HG03439 (cell line): ENCODE data around the gene MIOS.
A peak's percentile ranks its signal among the peaks of the same experiment; 100 is the strongest.
"Not testable (repeated sequence)": the region's sequence is repeated elsewhere in the genome, so short reads cannot be mapped to it uniquely, and the experiment has no call there.

Source experiments
- ATAC-seq: cut with Tn5 transposase; IDR thresholded peaks from one replicate; pipeline ENCODE4 v1.9.1; 2021; ENCODE audit warnings: mild to moderate bottlenecking, moderate library complexity; ENCODE audit not compliant: unreplicated experiment

MIOS gene

DNA sequence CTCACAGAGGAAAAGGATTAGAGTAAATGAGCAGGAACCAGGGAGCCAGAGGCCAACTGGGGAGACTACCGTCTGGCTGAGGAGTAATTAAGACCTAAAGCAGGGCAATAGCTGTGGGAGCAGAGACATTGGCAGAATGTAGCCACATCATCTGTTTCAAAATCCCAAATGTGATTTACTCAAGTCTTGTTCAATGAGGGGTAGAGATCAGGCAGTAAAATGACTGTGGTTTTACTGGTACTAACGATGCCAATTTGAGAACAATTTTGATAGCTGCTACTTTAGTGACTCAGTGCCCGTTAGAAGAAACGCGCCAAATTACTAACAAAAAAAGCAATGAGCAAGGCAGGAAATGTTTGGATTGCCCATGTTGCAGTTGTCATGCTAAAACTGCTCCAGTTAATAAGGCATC is 12.7 kb upstream of the MIOS start:
- ATAC-seq = no peak

DNA sequence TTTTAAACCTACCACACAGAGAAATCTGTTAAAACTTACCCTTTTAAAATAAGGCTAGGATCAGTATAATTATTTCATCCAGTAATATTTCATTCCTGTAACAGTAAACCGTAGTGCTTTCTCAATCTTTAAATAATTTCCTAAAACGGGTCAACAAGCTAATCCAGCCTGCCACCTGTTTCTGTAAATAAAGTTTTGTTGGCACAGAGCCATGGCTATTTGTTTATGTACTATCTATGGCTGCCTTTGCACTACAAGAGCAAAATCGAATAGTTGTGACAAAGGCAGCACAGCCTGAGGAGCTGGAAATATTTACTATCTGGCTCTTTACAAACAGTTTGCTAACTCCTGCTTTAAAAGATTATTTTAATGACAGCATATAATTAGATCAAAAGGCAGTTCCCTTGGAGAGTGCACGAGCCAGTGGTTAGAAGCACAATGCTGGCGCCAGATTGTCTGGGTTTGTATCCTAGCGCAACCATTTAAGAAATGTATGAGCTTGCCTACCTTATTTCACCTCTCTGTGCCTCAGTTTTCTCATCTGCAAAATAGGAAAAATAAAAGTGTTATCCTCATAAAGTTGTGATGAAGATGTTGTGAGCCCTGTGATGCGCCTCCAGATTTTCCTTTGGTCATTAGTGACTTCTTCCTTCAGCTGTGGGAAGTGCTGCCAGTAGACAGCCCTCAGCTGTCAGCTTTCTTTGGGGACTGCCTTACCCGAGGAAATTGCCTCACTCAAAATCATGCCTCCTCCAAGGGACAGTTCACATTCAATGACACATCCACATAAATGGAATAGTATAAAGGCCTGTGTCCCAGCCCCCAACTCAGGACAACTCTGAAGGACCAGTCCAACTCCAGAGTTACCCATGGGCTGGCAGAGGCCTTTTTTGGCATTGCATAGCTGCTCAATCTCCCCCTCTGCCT is 11.8 kb upstream of the MIOS start:
- ATAC-seq = no peak

DNA sequence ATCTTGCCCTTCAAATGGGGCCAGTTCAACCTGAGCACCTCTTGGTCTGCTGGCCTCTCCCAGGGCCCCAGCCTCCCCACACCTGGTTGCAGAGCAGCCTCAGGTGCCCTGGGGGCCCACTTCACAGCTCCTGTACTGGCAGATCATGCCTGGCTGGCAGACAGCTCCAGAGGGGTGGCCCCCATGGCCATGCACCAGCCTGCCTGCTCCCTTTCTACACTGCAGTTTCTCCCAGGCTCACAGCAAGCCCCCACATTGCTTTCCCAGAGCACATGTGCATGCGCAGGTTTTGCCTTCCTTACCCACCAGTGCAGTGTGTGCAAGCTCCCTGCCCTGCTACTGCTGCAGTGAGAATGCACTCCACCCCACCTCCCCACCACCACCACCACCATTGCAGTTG is 9.8 kb upstream of the MIOS start:
- no peak for ATAC-seq

DNA sequence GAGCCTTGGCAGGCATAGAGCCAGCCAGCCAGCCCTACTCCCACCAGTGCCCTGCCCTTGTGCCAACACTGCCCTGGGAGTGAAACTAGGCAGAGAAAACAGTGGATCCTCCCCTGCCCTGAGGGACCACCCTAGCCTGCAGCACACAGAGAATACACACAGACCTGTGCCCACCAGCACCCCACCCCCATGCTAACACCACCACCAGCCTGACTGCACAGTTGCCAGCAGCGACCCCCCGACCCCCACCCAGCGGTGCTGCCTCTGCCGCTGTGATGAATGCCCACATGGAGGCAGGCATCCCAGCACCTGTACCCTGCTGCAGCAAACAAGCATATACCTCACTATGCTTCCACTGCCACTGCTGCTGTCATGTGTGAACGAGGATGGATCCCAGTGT is 9.4 kb upstream of the MIOS start:
- no peak for ATAC-seq

DNA sequence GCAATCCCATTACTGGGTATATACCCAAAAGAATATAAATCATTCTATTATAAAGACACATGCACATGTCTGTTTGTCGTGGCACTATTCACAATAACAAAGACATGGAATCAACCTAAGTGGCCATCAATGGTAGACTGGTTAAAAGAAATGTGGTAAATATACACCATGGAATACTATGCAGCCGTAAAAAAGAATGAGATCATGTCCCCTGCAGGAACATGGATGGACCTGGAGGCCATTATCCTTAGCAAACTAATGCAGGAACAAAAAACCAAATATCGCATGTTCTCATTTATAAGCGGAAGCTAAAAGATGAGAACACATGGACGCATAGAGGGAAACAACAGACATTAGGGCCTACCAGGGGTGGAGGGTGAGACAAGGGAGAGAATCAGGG is 5.1 kb upstream of the MIOS start:
- not testable (repeated sequence) for ATAC-seq

DNA sequence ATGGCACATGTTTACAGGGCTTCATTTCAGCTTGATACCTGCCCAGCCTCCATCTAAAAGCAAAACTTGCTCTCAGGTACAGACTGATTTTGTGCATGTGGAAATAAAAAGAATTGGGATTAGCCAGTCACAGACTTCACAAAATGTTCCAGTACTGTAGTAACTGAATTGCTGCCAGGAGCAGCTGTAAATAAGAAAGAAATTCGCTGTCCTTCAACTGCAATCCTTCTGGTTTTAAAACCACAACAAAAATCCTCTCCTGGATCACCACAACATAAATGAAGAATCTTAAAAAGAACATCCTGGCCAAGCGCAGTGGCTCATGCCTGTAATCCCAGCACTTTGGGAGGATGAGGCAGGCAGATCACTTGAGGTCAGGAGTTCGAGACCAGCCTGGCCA is 3.9 kb upstream of the MIOS start:
- no peak for ATAC-seq

DNA sequence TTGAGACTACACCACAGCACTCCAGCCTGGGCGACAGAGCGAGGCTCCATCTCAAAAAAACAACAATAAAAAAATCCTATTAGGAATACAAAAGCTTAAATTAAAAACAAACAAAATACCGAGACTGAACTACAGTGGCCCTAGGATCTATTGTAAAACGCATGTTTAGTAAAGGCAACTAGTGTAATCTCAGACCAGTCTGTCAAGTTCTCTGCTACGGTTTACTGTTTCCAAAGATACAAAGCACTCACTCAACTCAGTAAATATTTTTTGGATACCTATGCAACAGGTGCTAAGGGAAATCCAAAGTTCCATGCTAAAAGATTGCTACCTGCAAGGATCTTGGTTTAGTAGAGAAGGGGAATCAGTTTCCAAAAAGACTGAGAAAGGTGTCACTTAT is 3.4 kb upstream of the MIOS start:
- no peak for ATAC-seq

DNA sequence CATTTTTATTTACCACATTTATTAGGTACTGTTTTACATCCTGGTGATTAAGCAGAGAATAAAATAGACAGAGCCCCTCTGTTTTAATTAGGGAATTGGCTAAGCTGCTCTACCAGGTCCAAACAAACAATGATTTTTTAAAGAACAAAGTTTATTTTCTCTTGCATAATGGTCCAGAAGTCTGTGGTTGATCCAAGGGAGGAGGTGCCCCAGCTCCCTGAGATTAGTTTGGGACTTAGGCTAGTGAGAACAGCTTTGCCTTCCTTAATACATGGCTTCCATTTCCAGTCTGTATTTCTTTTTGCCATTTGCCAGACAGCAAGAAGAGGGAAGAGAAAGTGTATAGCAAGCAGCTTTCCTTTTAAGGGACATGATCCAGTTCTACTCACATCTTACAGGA is 2.9 kb upstream of the MIOS start:
- ATAC-seq = no peak

DNA sequence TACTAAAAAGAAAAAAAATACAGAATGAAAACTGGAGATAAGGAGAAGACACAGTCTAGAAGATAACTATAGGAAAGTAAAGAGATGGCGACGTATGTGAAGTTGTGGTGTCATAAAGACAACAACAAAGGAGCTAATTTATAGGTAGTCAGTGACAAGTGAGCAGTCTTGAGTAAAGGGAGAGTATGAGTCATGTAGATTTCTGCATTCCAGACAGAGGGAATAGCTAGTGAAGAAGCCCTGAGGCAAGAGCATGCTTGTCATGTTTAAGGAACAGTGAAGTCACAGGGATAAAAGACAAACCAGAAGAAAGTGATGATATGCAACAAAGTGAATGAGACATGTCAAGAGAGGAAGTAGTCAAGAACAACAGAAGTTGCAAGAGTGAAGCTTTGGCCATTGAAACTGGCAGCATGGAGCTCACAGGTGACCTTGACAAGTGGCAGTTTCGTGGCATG is 2.3 kb upstream of the MIOS start:
- ATAC-seq = no peak

DNA sequence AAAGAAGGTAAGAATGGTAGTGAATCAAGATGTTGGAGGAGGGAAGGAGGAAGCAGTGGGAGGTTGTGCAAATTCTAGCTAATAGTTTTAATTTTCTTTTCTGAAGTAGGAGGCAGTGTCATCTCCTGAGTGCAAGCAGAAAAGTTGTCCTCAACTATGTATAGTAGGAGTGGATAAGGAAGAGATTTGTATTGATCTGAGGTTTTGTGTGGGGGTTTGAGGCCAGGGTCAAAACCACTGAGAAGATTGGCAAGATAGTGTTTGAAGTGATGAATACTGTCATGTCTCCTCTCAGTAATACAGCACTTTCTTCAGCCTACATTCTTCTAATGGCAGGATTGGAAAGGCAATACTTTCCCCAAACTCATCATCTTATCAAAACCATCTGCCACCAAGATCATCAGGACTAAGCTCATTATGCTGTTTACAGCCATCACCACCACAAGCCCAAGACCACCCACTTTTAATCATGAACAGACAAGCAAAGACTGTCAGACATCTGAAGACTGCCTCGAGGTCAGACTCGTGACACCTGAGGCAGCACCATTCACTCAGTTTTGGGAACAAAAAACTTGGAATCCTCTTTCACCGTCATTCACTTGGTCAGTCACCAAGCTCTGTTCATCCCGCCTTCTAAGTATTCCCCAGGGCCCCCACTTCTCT is 1.5 kb upstream of the MIOS start:
- no peak for ATAC-seq

DNA sequence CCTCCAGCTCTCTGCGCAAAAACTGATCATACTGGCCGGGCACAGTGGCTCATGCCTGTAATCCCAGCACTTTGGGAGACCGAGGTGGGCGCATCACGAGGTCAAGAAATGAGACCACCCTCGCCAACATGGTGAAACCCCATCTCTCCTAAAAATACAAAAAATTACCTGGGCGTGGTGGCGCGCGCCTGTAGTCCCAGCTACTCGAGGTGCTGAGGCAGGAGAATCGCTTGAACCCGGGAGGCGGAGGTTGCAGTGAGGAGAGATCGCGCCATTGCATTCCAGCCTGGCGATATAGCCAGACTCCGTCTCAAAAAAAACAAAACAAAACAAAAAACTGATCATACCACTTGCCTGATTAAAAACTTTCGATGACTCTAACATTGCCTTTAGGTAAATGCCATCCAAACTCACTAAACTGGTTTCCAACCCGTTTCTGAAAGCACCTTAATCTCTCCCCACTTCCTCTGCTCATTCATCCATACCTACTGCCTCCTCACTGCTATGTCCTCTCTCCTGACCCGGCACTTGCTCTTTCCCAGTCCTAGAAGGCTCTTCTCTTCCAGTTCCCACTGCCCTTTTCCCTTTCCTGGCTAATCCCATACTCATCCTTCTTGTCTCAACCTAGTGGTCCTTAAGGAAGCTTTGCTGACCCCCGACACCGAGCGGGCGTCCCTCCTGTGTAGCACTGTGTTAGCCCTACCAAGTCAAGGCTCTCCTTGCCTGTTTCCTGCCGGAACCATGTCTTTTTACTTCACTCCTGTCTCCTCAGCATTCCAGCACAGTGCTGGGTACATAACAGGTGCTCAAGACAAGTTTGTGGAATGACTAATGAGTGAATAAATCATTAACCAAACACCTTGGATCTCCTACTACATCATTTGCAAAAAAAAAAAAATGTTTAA is 686 bp upstream of the MIOS start:
- peak; percentile 6 for ATAC-seq

DNA sequence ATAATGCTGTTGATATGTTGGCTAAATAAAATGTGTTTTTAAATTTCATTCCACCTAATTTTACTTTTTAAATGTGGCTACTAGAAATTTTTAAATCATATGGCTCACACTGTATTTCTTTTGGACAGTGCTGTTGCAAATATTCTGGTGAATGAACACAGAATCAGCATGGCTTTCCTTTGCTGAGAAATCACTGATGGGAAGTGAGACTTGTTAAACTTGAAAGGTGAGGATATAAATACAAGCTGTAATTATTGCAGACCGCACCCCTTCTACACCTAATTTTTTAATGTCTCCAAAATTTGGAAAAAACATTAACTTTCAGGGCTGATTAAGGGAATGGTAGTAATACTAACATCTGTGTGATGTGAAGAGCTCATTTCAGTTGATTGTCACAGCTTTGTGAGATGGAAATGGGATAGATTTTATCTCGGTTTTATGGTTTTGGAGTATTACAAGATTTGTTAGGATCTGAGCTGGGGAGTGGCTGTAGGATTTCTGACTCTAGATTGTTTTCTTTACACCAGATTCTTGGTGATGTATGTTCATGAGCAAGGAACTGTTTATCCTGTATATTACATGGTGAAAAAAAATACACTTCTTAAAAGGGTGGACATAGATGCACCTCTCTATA is 1.3 kb downstream of the MIOS start:
- ATAC-seq = no peak

DNA sequence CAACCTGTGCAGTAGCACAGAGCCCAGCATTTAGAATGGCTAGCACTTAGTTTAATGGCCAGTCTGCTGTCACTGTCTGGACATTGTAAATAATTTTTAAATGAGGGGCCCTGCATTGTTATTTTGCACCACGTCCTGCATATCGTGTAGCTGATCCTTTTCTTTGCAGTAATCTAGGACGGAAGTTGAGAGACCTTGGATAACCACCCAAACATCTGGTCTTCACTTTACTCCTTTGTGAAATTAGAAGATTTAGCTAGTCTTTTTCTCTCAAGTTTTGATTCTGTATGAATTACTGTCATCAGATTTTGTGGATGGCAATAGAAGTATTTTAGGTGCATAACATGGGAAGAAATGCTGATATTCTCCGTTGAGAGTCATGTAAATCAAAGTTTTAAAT is 1.9 kb downstream of the MIOS start:
- no peak for ATAC-seq

DNA sequence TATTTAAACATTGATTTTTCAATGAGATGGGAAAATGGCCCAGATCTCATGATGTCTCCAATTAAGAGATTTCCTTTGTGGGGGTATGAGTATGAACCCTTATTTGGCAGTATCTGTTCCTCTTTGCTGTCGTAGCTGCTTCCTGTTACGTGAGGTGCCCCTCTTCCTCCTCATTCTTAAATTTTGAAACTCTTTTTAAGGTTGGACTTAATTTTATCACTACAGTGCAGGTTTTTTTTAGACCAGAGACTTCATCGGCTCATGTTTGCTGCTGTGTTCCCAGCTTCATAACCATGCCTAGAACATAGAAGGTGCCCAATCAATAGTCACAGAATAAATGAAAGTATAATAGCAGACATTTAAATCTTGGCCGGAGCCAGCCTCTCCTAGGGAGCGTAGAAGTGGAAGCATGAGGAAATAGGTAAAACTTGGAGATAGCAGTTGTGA is 2.4 kb downstream of the MIOS start:
- ATAC-seq = peak; percentile 37

DNA sequence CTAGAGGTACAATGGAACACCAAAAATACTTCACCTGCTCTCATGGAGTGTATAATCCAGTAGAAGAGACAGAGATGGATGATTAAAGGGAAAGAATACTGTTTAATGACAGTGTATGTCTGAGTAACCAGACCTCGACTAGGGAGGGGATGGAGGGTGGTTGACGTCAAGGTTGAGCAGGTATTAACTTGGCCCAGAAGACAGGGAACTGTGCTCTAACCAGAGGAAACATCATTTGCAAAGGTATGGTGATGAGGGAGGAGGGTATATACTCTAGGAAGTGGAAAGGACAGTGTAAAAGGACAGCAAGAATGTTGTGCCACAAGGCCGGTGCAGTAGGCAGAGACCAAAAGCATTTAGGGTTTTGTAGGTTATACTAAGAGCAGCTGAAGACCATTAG is 2.9 kb downstream of the MIOS start:
- ATAC-seq = no peak

DNA sequence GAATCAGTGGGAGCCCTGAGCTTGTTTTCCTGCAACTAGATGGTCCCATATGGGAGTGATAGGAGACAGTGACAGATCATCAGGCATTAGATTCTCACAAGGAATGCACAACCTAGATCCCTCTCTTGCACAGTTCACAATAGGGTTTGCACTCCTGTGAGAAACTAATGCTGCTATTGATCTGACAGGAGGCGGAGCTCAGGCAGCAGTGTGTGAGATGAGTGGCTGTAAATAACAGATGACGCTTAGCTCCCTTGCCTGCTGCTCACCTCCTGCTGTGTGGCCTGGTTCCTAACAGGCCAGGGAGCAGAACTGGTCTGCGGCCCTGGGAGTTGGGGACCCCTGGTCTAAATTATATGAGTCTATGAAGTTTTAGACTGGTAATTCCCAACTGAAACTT is 3.9 kb downstream of the MIOS start:
- ATAC-seq = no peak

DNA sequence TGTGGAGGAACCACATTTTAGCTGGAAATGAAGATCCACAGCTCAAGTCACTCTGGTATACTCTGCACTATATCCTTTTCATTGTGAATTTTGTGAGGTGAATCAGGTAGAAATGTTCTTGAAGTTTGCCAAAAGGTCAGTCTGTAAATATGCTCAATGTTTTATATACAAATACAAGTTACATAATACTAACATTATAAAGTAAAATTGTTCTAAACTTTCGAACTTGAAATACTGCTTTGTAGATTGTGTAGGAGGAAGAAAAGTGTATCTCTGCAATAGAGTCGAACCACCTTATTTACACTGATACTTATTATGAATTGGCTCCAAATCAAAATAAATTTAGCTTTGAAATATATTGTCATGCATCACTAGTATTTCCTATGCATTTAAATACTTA is 7.0 kb downstream of the MIOS start:
- no peak for ATAC-seq

DNA sequence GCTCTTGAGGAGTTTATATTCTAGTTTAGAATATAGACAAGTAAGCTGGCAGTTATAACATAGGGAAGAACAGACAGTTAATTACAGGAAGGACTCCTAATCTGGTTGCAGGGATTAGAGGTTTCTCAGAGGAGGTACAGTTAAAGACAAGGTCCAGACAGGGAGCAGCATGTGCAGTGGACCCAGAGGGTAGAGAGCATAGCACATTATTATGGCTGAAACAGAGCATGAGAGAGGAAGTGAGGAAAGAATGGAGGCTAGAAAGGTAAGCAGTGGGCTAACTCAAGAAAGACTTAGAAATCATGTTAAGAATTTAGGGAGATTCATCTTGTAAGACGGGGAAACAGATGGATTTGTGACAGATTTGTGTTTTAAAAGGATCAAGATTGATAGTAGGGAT is 9.7 kb downstream of the MIOS start:
- ATAC-seq = no peak

DNA sequence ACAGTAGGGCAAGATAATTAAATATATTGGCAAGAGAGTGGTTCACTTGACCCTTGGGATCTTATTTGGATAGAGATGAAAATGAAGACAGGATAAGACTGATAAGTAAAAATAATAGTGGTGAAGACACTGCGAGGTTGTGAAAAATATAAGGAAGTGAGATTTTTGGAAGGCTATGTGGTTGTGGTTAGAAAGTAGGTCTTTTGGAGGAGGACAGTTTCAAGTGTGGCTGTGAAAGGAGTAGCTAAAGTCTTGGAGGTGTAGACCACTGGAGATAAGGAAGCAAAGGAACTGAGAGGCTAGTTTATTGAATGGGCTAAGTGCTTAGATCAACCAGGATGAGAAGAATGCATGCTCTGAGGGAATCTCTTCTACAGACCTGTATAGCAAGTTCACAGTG is 11.2 kb downstream of the MIOS start:
- ATAC-seq = no peak

DNA sequence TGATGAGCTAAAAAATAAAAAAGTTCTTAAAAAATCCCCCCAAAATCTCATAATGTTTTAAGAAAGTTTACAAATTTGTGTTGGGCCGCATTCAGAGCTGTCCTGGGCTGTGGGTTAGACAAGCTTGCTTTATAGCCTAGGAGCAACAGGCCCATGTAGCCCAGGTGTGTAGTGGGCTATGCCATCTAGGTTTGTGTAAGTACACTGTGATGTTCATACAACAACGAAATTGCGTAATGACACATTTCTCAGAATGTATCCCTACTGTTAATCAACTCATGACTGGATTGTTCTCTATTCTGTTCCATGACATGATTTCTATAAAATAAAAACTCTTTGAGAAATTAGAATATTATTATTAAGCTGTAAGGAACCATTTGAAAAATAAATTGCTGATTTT is 13.0 kb downstream of the MIOS start:
- ATAC-seq = no peak
